Activated naive CD4-positive, alpha-beta T cell treated with anti-CD3 and anti-CD28 coated beads, Interleukin-2, amount 50 U/mL, for 16 hours (primary cell): Measurements from ENCODE around the gene FLG.
"Not testable (repeated sequence)": the region's sequence is repeated elsewhere in the genome, so short reads cannot be mapped to it uniquely, and the experiment has no call there.

Experiments used
- DNase-seq: peaks from one replicate; pipeline ENCODE4 v3.0.0-alpha.2; 2020

FLG gene

GRCh38 chr1:152325111-152325510 lies at the start of gene FLG:
Gene FLG, minus strand, starts transcription at chr1:152325239. Its CDS starts 9,783 bp downstream, at chr1:152315456.
- no peak for DNase-seq

GRCh38 chr1:152374451-152374850 lies 49.4 kb upstream of the FLG start:
- no peak for DNase-seq

DNA sequence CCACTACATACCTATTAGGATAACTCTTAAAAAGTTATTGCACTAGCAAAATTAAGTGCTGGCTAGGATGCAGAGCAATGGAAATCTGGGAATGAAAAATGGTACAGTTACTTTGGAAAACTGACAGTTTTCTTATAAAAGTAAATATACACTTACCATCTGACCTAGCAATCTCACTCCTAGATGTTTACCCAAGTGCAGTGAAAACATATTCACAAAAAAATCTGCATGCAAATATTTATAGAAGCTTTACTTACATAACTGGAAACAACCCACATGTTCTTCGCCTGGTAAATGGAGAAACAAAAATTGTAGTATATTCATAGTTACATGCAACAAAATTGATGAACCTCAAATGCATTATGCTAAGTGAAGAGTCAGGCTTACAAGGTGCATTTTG lies 47.6 kb upstream of the FLG start:
- no peak for DNase-seq

DNA sequence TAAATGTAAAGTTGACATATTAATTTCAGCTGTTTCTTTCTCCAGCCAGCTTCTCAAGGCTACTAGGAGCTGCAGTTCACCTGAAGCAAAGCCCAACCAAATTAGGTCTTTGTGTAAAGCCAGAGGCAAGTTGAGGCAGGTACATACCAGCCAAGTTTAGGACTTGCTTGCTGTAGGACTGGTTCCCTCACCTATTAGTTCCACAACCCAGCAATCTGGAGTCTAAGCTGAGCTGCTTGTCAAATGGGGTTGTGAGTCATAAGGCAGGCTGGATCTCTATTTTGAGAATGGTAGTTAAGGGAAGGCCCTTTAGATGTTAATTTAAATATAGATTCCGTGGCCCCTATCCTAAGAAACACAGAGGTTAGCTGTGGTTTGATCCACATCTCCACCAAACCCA lies 42.4 kb upstream of the FLG start:
- DNase-seq = no peak

- no peak for DNase-seq
These were observed 34.9 kb upstream of the FLG start, which contains the start of gene FLG2 for GRCh38 chr1:152359906-152360305. Gene FLG2, minus strand, starts transcription at chr1:152360006. Its CDS starts 1,122 bp downstream, at chr1:152358884.

DNA sequence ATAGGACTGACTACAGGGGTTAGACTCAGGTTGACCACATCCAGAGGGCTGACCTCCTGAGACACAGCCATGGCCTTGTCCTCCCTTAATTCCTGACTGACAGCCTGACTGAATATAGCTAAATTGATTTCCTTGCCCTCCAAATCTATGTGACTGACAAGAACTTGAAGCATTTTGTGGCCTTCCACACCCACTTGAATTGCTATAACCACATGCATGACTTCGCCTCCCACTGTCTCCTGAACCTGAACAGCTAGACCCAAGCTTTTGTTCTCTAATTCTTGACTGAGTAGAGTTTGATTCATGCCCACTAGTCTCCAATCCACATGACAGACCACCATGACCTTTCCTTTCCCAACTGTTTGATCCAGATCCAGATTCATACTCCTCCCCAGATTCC lies 31.7 kb upstream of the FLG start:
- DNase-seq = no peak

- DNase-seq = no peak
These were observed 24.6 kb upstream of the FLG start for GRCh38 chr1:152349611-152350010.

- no peak for DNase-seq
These were observed 23.4 kb upstream of the FLG start for GRCh38 chr1:152348447-152348846.

- DNase-seq = peak; percentile 32
These were observed 22.2 kb upstream of the FLG start for GRCh38 chr1:152347116-152347728.

DNA sequence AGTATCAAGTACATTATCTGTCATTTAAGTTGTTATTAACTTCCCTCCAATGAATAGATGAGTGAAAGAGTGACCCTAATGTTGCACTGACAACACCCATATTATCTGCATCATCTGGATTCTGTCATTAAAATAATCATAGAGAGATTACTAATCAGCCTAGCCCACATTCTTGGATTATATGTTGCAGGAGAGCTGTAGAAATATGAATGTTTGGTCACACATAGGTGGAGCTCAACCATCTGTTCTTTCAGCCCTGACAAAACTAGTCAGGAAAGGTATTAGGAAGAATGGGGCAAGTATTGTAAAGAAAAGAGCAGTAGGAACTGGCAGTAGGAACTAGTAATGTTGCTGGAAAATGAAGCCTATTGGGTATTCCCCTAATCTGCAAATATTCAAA lies 19.4 kb upstream of the FLG start:
- no peak for DNase-seq

GRCh38 chr1:152343006-152343405 lies 18.0 kb upstream of the FLG start:
- no peak for DNase-seq

- DNase-seq = no peak
These were observed 10.4 kb upstream of the FLG start for GRCh38 chr1:152335399-152335798.

- DNase-seq = no peak
These were observed 3.9 kb upstream of the FLG start for GRCh38 chr1:152328801-152329391.

GRCh38 chr1:152313970-152314369 lies 11.1 kb downstream of the FLG start:
- no peak for DNase-seq

GRCh38 chr1:152313319-152313801 lies 11.7 kb downstream of the FLG start:
- no peak for DNase-seq

GRCh38 chr1:152312169-152312568 lies 12.9 kb downstream of the FLG start:
- DNase-seq = not testable (repeated sequence)

- no peak for DNase-seq
These were observed 15.1 kb downstream of the FLG start for GRCh38 chr1:152309955-152310354.

GRCh38 chr1:152309320-152309901 lies 15.6 kb downstream of the FLG start:
- DNase-seq = not testable (repeated sequence)

- not testable (repeated sequence) for DNase-seq
These were observed 16.3 kb downstream of the FLG start for GRCh38 chr1:152308758-152309157.

DNA sequence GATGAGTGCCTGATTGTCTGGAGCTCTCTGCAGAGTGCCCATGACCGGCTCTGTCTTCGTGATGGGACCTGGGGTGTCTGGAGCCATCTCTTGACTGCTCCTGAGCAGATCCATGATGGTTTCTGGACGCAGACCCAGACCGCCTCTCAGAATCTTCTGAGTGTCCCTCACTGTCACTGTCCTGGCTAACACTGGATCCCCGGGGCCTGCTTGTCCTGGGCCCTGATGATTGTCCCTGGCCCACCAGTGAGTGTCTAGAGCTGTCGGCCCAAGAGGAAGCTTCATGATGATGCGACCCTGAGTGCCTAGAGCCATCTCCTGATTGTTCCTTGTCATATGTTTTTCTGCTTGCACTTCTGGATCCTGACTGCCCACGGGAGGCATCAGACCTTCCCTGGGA lies 17.1 kb downstream of the FLG start:
- DNase-seq = not testable (repeated sequence)

DNA sequence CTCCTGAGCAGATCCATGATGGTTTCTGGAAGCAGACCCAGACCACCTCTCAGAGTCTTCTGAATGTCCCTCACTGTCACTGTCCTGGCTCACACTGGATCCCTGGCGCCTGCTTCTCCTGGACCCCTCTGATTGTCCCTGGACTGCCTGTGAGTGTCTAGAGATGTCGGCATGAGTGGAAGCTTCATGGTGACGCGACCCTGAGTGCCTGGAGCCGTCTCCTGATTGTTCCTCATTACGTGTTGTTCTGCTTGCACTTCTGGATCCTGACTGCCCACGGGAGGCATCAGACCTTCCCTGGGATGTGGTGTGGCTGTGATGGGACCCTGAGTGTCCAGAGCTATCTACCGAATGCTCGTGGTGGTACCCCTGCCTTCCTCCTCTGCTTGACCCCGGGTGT lies 18.9 kb downstream of the FLG start:
- not testable (repeated sequence) for DNase-seq

DNA sequence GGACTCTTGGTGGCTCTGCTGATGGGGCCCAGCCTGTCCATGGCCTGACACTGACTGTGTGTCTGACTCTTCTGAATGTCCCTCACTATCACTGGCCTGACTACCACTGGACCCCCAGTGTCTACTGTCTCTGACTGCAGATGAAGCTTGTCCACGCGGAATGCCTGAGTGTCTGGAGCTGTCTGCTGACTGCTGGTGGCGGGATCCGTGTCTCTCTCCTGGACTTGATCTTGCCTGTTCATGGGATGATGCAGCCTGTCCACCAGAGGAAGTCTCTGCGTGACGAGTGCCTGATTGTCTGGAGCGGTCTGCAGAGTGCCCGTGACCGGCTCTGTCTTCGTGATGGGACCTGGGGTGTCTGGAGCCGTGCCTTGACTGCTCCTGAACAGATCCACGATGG lies 20.3 kb downstream of the FLG start:
- DNase-seq = peak; percentile 2

GRCh38 chr1:152303139-152303872 lies 21.7 kb downstream of the FLG start:
- DNase-seq = not testable (repeated sequence)

- DNase-seq = not testable (repeated sequence)
These were observed 68.6 kb downstream of the FLG start for GRCh38 chr1:152256394-152256793.
